GM19035 (cell line): ENCODE measurements around the gene SLC2A9.
A peak's percentile ranks its signal among the peaks of the same experiment; 100 is the strongest.
"Not testable (repeated sequence)": the region's sequence is repeated elsewhere in the genome, so short reads cannot be mapped to it uniquely, and the experiment has no call there.

ENCODE experiments used
- ATAC-seq: cut with Tn5 transposase; IDR thresholded peaks from one replicate; pipeline ENCODE4 v1.9.1; 2021; ENCODE audit not compliant: unreplicated experiment

SLC2A9 gene

DNA sequence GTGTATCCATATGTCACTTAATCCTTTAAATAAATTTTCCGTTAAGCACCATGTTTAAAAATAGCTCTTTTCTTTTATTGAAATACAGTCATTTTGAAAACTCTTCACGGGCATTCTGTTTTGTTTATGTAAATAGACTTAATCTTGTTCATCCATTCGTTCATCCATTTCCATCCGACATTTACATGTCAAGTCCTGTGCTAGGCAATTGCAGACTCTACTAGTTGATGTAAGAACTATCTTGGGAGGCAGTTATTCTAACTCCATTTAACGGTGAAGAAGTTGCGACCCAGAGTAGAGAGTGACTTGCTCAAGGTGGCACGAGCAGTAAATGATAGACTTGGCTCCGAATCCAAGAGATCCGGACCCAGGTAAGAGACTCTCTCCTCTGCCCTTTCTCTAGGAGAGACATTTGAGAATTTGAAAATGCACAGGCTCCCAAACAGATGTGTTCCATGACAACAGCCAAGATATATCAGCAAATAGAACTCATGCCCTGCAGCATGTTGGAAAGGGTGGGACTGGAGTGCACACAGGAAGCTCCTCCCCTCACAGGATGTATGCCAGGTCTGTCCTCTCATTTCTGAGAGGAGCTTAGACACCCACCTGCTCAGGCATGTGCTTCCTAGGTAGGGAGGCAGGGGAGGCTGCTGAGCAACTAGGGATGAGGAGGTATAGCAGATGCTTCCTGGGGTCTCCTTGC lies 175.4 kb downstream of the SLC2A9 start:
- no peak for ATAC-seq

DNA sequence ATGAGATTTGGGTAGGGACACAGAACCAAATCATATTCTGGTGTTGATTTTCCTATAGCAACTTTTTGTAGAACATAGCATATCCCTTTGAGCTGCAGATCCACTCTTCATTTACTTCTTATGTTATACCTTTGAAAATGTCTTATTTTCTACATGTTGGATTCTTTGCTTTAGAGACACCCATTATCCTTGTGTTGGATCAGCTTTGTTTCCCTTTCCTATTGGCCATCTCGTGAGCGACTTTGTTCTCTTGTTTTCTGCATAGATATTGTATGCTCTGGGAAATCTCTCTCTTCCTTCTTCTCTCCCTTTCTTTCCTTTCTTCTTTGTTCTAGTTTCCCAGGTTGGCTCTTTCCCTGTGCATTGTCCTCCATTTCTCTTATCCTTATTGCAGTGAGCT lies 180.2 kb downstream of the SLC2A9 start:
- ATAC-seq = no peak

DNA sequence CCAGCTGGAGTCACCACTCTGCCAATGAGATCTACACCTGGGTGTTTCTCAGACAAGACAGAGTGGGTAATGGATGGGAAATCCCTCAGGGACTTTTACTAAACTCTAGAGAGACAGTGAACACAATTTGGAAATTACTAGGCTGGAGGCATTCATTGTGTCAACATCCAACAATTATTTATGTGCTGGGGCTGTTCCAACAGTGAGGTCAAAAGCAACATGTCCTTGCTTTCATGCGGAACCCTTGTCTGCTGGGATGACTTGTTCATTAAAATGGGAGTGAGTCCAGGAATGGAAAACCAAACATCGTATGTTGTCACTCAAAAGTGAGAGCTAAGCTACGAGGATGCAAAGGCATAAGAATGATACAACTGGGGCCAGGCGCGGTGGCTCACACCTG lies 185.9 kb downstream of the SLC2A9 start:
- ATAC-seq = no peak

DNA sequence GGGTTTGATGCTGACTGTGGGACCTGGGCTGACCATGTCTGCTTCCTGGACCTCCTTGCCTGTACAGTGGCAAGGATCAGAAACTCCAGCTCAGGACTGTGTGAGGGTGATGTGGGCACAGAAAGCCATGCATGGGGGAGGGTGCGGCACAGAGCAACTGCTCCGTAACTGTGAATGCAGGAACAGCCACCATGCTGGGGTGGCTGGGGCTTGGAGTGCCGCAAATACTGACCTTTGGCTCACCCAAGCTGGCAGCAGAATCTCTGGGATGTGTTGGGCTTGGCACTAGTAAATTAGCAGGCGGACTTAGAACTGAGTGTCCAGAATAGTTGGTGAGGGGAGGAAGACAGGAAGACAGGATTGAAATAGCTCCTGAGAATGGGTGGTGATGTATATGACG lies 187.9 kb downstream of the SLC2A9 start:
- no peak for ATAC-seq

DNA sequence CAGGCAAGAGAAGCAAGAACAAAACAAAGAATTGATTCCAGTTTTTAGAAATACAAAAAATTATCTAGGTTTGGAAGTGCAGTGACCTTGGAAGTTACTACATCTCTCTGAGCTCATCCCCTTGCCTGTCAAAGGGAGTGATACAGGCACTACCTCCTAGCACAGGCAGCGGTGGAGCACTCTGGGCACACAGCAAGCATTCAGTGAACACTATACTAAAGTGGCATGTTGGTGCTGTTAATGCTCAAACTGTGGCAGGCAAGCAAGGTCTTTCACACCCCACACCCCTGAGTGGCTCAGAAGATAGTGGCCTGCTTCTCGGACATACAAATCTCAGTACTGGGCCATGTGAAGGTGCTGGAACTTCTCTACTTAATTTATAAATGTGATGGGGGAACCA lies 188.7 kb downstream of the SLC2A9 start:
- no peak for ATAC-seq

DNA sequence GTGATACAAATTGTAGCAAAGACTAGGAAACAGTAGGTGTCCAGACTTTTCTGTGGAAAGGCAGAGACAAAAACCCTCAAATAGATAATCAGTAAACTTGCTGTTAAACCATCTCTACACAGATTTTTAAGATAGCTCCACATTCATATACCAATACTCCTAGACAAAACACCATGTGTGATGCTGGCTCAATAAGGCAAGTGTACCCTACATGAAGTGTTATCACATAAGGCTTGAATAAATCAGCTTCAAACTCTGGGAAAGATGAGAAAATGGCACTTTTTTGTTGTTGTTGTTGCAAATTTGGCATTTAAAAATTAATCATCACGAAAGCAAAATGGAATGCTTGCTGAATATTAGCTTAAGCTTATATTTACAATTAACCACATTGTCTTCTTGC lies 194.7 kb downstream of the SLC2A9 start:
- ATAC-seq = no peak

DNA sequence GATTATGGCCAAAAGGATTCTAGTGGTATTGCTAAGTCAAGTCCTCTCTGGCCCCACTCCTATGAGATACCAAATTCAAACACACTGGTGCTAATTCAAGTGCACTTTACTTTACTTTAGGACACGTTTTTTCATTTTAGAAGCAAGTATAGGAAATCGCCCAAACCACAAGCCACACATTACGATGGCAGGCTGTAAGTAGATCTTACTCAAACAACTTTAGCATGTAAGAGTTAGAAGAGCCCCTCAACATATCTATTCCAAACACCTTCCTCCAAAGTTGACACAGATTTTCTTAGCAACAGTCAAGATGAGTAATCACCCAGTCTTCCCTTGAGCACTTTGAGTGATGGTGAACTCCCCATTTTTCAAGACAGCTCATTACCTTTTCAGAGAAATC lies 196.2 kb downstream of the SLC2A9 start:
- ATAC-seq = peak; percentile 52

DNA sequence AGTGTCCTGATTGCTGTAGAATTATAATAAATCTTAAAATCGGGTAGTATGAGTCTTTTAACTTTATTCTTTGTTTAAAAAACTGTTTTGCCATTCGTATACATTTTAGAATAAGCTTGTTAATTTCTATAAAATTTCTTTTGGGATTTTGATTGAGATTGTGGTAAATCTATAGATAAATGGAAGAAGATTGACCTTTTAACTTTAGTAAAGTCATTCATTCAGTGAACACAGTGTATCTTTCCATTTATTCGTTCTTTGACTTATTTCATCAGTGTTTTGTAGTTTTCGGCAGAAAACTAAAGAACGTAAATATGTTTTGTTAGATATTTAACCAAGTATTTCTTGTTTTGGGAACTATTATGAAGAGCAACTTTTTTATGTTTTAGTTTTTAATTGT lies 201.0 kb downstream of the SLC2A9 start:
- no peak for ATAC-seq

DNA sequence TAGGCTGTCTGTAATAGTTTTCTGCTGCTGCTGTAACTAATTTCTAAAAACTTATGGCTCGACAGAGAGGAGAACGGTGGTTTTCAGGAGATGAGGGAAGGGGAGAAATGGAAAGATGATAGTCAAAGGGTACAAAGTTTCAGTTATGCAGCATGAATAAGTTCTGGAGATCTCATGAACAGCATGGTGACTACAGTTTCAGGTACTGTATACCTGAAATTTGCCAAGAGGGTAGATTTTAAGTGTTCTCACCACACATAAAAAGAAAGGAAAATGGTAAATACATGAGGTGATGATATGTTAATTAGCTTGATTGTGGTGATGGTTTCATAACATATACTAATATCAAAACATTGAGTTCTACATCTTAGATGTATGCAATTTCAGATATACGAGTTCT lies 205.0 kb downstream of the SLC2A9 start:
- no peak for ATAC-seq

DNA sequence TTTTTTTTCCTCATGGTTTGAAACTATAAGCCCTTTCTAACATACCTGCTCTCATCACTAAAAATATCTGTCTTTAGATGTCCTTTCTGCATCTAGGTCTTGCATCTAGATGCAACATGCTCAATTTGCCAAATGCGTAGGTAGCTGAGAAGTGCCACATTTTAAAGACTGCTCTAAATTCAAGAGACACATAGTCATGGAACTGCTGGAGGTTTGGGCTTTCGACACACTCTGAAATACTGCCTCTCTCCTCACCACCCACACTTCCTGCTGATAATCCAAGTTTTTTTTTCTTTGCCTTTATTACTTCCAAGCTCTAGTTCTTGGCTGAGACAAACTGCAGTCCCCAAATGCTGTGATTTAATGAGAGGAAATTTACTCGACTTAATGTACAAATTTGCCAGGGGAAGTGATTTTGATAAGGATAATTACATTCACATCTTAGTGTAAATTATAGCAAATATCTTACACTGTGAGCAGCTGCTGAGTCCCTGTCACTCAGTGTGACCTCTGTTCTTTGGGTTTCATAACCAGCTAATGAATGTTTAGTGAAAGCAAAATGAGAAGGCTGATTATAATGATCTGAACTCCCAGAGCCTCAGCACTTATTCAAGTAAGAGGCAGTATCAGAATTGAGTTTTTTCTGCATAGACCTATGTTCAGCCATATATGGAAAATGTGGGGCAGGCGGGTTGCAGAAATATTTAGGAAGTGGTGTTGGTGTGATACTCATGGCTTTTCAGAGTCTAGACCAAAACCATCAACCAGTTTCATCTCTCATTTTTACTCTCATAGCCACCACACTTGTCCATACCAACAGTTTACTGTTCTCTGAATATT lies 208.6 kb downstream of the SLC2A9 start:
- ATAC-seq = peak; percentile 87

DNA sequence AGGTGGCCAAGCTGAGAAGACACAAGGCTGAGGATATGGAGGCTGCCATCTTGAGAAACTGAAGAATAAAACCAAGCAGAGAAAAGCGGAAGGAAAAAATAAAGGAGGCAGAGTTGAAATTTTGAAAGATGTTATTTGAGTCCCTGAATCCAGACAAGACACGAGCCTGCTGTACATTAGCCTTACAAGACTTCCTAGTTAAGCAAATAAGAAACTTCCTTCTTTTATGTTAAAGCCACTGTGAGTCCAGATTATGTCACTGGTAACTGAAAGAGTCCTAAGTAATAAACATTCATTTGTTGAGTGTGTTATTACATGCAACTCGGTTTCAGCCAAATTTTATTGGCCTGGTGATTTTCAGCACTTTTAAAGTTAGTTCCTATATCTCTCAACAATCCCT lies 209.5 kb downstream of the SLC2A9 start:
- ATAC-seq = no peak

DNA sequence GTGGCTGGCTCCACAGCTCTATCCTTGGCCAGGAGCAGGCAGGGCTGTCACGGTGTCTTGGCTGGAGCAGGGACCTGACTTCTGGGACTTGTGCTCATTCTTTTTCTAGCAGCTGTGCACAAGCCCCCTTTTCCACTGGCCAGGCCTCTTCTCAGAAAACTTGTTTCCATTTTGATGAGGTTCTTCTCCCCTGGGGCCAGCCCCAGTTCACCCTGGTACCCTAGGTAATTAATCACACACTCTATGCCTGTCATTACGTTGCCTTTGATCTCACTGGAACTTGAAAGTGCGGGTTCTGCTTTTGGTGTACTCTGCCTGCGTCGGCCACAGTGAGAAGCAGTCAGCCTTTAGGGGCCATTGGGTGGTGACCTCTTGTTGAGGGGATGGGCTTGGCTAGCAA lies 213.2 kb downstream of the SLC2A9 start:
- ATAC-seq = peak; percentile 43

DNA sequence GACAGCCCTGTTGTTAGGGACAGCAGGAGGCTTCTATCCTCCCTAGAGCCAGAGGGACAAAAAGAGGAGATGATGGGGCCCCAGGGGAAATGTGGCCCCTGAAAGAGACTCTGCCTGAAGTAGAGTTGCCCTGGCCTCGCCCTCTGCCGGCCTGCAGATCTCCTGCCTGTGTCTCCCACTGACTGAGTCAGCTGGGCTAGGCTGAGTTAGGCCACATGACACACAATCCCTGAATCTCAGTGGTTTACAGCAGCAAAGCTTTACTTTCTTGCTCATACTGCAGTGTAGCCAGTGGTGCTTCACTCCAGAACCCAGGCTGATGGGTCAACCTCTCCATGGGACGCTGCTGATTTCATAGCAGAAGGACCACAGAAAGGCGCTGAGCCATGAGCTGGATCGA lies 216.4 kb downstream of the SLC2A9 start:
- no peak for ATAC-seq

DNA sequence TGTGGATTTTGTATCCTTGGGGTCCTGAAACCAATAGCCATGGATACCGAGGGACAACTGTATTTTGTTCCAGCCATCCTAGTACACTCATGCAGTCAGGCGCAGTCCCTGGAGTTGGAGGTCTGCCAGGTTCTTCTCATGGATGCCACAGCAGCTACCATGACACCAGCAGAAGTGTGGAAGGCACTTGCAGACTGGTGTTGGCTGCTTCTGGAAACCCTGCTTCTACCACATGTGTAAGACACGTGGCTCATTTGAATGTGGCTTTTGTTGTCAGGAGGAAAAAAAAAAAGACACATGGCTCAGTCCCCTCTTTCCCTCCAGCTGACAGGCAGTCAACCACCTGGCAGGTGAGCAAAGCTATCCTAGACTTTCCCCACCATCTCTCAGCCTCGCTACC lies 220.4 kb downstream of the SLC2A9 start:
- no peak for ATAC-seq

DNA sequence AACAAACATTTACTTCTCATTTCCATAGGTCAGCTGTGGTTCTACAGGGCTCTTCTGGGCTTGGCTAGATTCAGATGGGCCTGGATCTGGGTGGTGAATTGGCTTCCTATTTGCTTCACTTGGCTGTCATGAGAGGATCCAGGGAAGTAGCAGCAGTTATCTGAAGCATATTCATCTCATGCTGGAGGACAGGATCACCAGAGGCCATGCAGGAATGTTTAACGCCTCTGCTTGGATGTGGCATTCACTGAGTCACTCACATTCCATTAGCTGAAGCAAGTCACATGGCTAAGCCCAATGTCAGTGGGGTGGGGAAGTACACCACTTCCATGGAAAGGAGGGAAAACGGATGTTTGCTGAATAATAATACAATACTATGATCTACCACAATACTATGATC lies 224.7 kb downstream of the SLC2A9 start:
- not testable (repeated sequence) for ATAC-seq

DNA sequence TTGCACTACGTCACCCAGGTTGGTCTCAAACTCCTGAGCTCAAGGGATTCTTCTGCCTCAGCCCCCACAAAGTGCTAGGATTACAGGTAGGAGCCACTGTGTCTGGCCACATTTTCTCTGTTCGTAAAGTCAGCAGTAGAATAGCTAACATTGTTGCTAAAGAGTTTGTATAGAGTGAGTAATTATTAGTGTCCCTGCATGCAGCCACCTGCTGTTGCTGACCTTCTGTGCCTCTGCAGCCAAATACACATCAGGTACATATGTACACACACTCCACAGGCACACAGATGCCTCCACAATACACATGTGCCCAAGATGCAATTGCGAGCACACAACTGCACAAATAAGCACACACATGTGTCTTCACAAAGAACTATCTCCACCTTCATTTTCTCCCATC lies 228.9 kb downstream of the SLC2A9 start:
- no peak for ATAC-seq

DNA sequence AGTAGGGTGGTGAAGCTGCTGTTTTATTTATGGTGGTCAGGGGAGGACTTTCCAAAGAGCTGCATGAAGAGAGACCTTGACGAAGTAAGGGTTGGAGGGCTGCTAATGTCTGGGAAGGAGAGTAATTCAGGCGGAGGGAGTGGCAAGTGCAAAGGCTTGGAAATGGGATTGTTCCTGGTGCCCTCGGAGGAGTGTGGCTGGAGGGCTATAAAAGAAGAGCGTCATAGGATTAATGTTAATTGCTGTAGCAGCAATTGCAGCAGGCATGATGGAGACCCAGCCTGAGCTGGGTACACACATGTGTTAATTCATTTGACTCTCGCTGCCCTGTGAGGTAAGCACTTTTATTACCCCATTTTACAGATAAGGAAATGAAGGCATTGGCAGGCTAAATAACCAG lies 235.4 kb downstream of the SLC2A9 start:
- not testable (repeated sequence) for ATAC-seq

DNA sequence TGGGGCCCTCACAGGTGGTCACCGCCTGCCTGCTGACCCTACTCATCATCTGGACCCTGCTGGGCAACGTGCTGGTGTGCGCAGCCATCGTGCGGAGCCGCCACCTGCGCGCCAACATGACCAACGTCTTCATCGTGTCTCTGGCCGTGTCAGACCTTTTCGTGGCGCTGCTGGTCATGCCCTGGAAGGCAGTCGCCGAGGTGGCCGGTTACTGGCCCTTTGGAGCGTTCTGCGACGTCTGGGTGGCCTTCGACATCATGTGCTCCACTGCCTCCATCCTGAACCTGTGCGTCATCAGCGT lies 239.2 kb downstream of the SLC2A9 start:
- ATAC-seq = no peak

DNA sequence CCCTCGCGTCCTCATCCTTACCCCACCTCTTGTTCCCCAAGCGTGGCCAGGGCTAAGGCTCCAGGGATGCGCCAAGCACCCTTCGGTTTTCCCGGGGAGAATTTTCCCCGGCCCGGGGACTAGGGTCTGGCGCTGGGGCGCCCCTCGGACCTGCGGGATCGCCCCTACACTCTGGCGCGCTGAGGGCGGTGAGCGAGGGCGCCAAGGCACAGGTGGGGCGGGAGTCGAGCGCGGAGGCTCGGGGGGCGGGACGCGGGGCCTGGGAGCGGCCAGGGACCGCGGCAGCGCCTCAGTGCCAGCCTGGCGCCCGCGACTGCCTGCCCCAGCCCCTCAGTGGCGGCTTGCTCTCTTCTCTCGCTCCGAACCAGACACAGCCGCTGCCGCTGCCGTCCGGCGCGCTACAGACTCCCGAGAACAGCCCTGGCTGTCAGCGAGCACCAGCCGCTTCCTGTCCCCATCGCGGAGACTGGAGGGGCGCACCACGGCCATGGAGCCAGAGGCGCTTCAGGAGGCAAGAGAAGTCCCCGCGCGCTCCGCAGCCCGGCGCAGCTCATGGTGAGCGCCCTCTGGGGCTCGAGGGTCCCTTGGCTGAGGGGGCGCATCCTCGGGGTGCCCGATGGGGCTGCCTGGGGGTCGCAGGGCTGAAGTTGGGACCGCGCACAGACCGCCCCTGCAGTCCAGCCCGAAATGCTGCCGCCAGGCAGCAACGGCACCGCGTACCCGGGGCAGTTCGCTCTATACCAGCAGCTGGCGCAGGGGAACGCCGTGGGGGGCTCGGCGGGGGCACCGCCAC lies 239.8 kb downstream of the SLC2A9 start, which contains the start of gene DRD5:
Gene DRD5 (plus strand): TSS at position 292 of the 793 bp plus-strand sequence. CDS start 396 bp downstream, at position 688.
- ATAC-seq = no peak
